Stomach smooth muscle (tissue), 2 donors: Measurements from ENCODE around the gene ZNF33A.
"Not testable (repeated sequence)": the region's sequence is repeated elsewhere in the genome, so short reads cannot be mapped to it uniquely, and the experiment has no call there.

Experiments used
- H3K27ac ChIP-seq: one replicate; pipeline ENCODE4 v1.7.0; 2013; ENCODE audit warnings: mild to moderate bottlenecking, low read length, inconsistent platforms
- H3K27me3 ChIP-seq, 2 donors: one replicate each; pipeline ENCODE4 v1.7.0; 2013; ENCODE audit warnings: low read length in 2 of 2; ENCODE audit not compliant: insufficient read depth in 2 of 2, control insufficient read depth in 1 of 2
- H3K36me3 ChIP-seq, 2 donors: one replicate each; pipeline ENCODE4 v1.7.0; 2013; ENCODE audit warnings: low read length in 2 of 2; ENCODE audit not compliant: control insufficient read depth in 2 of 2, insufficient read depth in 2 of 2
- H3K4me1 ChIP-seq: one replicate; pipeline ENCODE4 v1.7.0; 2013; ENCODE audit warnings: low read length; ENCODE audit not compliant: control insufficient read depth, insufficient read depth
- H3K4me3 ChIP-seq, 2 donors: one replicate each; pipeline ENCODE4 v1.7.0; 2013; ENCODE audit warnings: low read length in 2 of 2
- H3K9ac ChIP-seq, 2 donors: one replicate each; pipeline ENCODE4 v1.7.0; 2013; ENCODE audit warnings: low read length in 2 of 2, mild to moderate bottlenecking in 1 of 2
- H3K9me3 ChIP-seq, 2 donors: one replicate each; pipeline ENCODE4 v1.7.0; 2013; ENCODE audit warnings: low read length in 2 of 2; ENCODE audit not compliant: control insufficient read depth in 2 of 2
- donor health status: healthy.
- donor health status: Pancreatic carcinoma.

ZNF33A gene

GRCh38 chr10:38010119-38010903 is at the start of gene ZNF33A:
TSS of gene ZNF33A (plus strand) at chr10:38010675. CDS start at chr10:38012342, 1,667 bp downstream.
- Histone ChIP-seq H3K27ac (peak within 1 kb of the TSS; percentile 97), H3K9ac (peak within 1 kb of the TSS; percentile 59 to 89), H3K4me3 (peak within 1 kb of the TSS; percentile 61 to 84), H3K36me3 (peaks cover 0 to 2% of the 10 kb centered on the region in 2 donors), H3K4me1 (peaks cover 2% of the 10 kb centered on the region), H3K27me3 (no peaks in the 10 kb centered on the region), H3K9me3 (no peaks in the 10 kb centered on the region)

GRCh38 chr10:37965006-37965405 is 45.5 kb upstream of the ZNF33A start:
- Histone ChIP-seq H3K4me3 (no peak overlapping the region), H3K4me1 (no peaks in the 10 kb centered on the region), H3K9ac (no peak overlapping the region), H3K9me3 (peaks cover 0 to 2% of the 10 kb centered on the region in 2 donors), H3K27me3 (no peaks in the 10 kb centered on the region), H3K36me3 (peaks cover 6 to 11% of the 10 kb centered on the region in 2 donors), H3K27ac (no peak overlapping the region)

GRCh38 chr10:37972396-37972795 is 38.1 kb upstream of the ZNF33A start:
- Histone ChIP-seq H3K9ac (no peak overlapping the region), H3K9me3 (no peaks in the 10 kb centered on the region), H3K27me3 (no peaks in the 10 kb centered on the region), H3K4me1 (peaks cover 4% of the 10 kb centered on the region), H3K36me3 (peaks cover 4 to 5% of the 10 kb centered on the region in 2 donors), H3K4me3 (no peak overlapping the region), H3K27ac (no peak overlapping the region)

DNA sequence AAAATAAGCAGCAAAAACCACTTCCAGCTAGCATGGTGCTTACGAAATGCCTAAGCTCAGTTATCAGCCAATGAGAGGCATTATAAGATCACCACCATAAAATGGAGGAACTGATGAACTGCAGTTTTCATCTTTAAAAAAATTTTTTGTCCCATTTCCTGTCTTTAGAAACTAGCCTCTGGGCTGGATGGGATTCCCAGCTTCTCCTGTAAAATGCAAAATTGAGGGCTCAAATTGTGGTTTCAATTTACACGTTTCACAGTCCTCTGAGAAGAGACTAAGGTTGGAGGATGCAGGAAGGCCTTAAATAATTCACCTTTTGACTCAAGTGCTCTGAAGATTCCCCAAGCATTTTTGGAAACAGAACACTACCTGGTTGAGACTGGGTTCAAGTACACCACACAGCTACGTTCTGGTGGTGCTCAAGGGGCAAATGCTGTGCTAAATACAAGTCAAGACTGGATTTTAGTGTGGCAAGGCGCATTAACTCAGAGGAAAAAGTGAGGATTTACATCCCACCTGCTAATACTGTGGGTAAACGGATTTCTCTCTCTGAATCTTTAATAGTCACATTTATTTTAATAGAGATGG is 35.0 kb upstream of the ZNF33A start:
- Histone ChIP-seq H3K9ac (peak overlapping the region; percentile 73 to 92), H3K9me3 (no peaks in the 10 kb centered on the region), H3K27ac (peak overlapping the region; percentile 95), H3K27me3 (no peaks in the 10 kb centered on the region), H3K4me3 (peak overlapping the region; percentile 87), H3K36me3 (peaks cover 3% of the 10 kb centered on the region in 2 donors), H3K4me1 (peaks cover 4% of the 10 kb centered on the region)

DNA sequence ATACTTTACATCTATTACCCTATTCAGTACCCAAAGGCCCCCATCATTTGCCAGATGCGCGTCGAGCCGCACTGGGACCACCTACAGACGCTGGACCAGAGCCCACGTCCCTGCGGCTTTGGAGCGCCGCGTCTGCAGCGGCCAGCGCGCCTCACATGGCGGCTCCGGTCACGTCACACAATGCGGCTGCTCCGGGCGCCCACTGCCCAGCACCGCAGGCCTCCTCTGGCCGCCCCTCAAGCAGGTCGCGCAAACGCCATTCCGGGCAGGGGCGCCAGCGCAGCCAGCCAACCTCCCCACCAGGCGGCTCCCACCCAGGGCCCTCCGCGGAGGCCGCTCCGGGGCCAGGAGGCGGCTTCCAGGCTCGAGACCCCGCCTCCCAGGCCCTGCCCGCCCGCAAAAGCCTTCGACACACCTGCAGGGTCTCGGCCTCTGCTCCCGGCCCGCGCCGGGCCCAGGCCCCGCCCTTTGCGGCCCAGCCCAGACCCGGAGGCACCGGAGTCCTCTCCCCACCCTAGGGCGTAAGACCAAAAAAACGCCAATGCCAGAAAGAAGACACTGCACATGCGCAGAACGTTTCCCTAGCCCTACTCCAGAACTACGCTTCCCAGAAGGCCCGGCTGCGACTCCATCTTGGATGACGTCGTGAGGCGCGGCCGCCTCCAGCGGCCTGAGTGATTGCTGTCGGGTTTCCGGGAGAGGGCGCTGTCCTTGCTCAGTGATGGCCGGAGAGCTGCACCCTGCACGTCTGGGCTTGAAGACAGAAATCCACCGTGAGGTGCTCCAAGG is 34.2 kb upstream of the ZNF33A start, which contains the start of gene ZNF25:
TSS of gene ZNF25 (minus strand) at position 557 of the 789 bp plus-strand sequence. CDS start 4,925 bp downstream, outside the sequence.
- Histone ChIP-seq H3K9ac (peak within 1 kb of the TSS; percentile 73 to 92), H3K4me1 (peaks cover 4% of the 10 kb centered on the region), H3K4me3 (peak within 1 kb of the TSS; percentile 87), H3K27me3 (no peaks in the 10 kb centered on the region), H3K9me3 (no peaks in the 10 kb centered on the region), H3K36me3 (no peaks in the 10 kb centered on the region), H3K27ac (peak within 1 kb of the TSS; percentile 95)

DNA sequence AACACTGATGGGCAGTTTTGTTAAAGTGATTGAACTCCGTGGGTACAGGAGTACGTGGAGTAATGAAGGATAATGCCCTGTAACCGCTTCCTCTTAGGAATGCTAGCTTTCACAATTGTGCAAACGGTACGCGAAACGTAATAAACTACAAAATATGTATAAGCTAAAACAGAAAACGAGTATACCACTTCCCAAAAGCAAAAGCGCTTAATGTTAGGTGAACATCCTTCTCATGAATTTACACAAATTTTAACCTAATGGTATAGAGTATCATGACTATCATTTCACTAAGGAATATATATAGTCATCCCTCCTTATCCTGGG is 33.6 kb upstream of the ZNF33A start:
- H3K27me3 ChIP-seq: no peaks in the 10 kb centered on the region
- no peaks in the 10 kb centered on the region for H3K9me3 ChIP-seq
- H3K36me3 ChIP-seq: no peaks in the 10 kb centered on the region
- peaks cover 4% of the 10 kb centered on the region for H3K4me1 ChIP-seq
- H3K27ac ChIP-seq: peak overlapping the region; percentile 95
- peak overlapping the region; percentile 87 for H3K4me3 ChIP-seq
- peak overlapping the region; percentile 73 to 80 for H3K9ac ChIP-seq

DNA sequence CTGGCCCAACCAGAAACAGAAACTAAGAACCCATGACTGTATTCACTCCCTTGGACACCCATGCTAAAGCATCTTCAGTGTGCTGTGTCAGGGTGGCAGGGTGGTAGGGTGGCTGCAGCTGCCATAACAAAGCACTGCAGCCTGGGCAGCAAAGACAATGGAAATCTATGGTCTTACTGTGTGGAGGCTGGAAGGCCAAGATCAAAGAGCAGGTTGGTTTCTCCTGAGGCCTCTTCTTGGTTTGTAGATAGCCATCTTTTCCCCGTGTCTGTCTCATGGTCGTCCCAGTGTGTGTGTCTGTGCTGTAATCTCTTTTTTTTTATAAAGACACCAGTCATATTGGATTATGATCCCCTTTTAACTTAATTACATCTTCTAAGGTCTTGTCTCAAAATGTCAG is 18.8 kb upstream of the ZNF33A start:
- H3K36me3 ChIP-seq: no peaks in the 10 kb centered on the region
- H3K9me3 ChIP-seq: no peaks in the 10 kb centered on the region
- H3K27me3 ChIP-seq: no peaks in the 10 kb centered on the region
- no peak overlapping the region for H3K4me3 ChIP-seq
- H3K4me1 ChIP-seq: no peaks in the 10 kb centered on the region
- no peak overlapping the region for H3K27ac ChIP-seq
- no peak overlapping the region for H3K9ac ChIP-seq

DNA sequence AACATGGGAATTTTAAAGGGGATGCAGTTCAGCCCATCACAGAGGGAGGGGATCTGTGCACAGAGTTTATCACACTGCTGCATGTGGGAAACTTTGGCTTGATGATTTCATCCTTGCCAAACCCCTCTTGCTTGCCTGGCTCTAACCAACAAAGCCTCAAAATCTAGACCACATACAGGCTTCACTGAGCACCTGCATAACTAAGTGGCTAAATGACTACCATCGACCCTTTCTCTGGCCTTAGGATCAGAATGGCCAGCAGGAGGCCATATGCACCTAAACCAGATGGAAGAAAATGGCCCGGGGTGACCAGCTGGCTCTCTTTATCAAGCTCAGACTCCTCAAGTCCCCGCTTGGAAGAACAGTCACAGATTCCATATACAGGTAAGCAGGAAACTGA is 18.4 kb upstream of the ZNF33A start:
- no peak overlapping the region for H3K9ac ChIP-seq

GRCh38 chr10:37998920-37999319 is 11.6 kb upstream of the ZNF33A start:
- not testable (repeated sequence) for H3K9me3 ChIP-seq, H3K4me3 ChIP-seq, H3K9ac ChIP-seq, H3K36me3 ChIP-seq, H3K27me3 ChIP-seq, H3K27ac ChIP-seq, H3K4me1 ChIP-seq

More for the DNA sequence above, 18.4 kb upstream of the ZNF33A start:
- no peaks in the 10 kb centered on the region for H3K36me3 ChIP-seq
- no peaks in the 10 kb centered on the region for H3K9me3 ChIP-seq
- H3K27me3 ChIP-seq: no peaks in the 10 kb centered on the region
- no peak overlapping the region for H3K27ac ChIP-seq
- H3K4me3 ChIP-seq: no peak overlapping the region
- H3K4me1 ChIP-seq: no peaks in the 10 kb centered on the region

DNA sequence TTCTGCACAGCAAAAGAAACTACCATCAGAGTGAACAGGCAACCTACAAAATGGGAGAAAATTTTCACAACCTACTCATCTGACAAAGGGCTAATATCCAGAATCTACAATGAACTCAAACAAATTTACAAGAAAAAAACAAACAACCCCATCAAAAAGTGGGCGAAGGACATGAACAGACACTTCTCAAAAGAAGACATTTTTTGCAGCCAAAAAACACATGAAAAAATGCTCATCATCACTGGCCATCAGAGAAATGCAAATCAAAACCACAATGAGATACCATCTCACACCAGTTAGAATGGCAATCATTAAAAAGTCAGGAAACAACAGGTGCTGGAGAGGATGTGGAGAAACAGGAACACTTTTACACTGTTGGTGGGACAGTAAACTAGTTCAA is 10.0 kb upstream of the ZNF33A start:
- H3K4me3 ChIP-seq, H3K27ac ChIP-seq, H3K9ac ChIP-seq, H3K27me3 ChIP-seq, H3K9me3 ChIP-seq, H3K36me3 ChIP-seq, H3K4me1 ChIP-seq: not testable (repeated sequence)
